GM23338 (cell line): ENCODE results near the gene PFKP. TPM values are rescaled to one million over a fixed set of nuclear protein-coding genes. Genes with fewer than 3 reads are reported as not detected.

Experiments
- ATAC-seq: fragments of 200-7000 bp; cut with Tn5 transposase; 3 replicates; pipeline ENCODE4 v1.9.1; 2020
- DNase-seq: peaks from one replicate; pipeline ENCODE4 v3.0.0-alpha.2; 2015; ENCODE audit warnings: low spot score
- H2AFZ ChIP-seq: fragments of 200-600 bp; sonication (generic); 2 replicates; pipeline ENCODE4 v1.8.0; 2016; ENCODE audit warnings: antibody characterized with exemption, mild to moderate bottlenecking, moderate library complexity
- H3F3A ChIP-seq: fragments of 200-600 bp; sonication (generic); replicated peaks from 2 replicates; pipeline ENCODE4 v1.8.0; 2017; ENCODE audit warnings: antibody characterized with exemption, mixed run types, low read depth
- H3K27ac ChIP-seq: fragments of 200-600 bp; sonication (generic); 2 replicates; pipeline ENCODE4 v1.6.1; 2016; ENCODE audit warnings: low read depth
- H3K27me3 ChIP-seq: fragments of 200-600 bp; sonication (generic); 2 replicates; pipeline ENCODE4 v1.8.0; 2016; ENCODE audit warnings: mild to moderate bottlenecking, mixed run types, moderate library complexity; ENCODE audit not compliant: insufficient read depth
- H3K36me3 ChIP-seq: fragments of 200-600 bp; sonication (generic); 2 replicates; pipeline ENCODE4 v1.8.0; 2016; ENCODE audit warnings: mild to moderate bottlenecking; ENCODE audit not compliant: insufficient read depth
- H3K4me1 ChIP-seq: fragments of 200-600 bp; sonication (generic); 2 replicates; pipeline ENCODE4 v1.8.0; 2016; ENCODE audit warnings: mild to moderate bottlenecking, moderate library complexity; ENCODE audit not compliant: insufficient read depth
- H3K4me2 ChIP-seq: fragments of 200-600 bp; sonication (generic); 2 replicates; pipeline ENCODE4 v1.7.1; 2017; ENCODE audit warnings: mixed run types
- H3K4me3 ChIP-seq: fragments of 200-600 bp; sonication (generic); 2 replicates; pipeline ENCODE4 v1.6.1; 2016; ENCODE audit warnings: mixed run types
- H3K79me2 ChIP-seq: fragments of 200-600 bp; sonication (generic); replicated peaks from 2 replicates; pipeline ENCODE4 v1.8.0; 2017; ENCODE audit warnings: mild to moderate bottlenecking; ENCODE audit not compliant: insufficient read depth
- H3K9me2 ChIP-seq: fragments of 200-600 bp; sonication (generic); 2 replicates; pipeline ENCODE4 v1.8.0; 2017; ENCODE audit not compliant: insufficient read depth
- H4K20me1 ChIP-seq: fragments of 200-600 bp; sonication (generic); replicated peaks from 2 replicates; pipeline ENCODE4 v1.8.0; 2017; ENCODE audit warnings: mild to moderate bottlenecking; ENCODE audit not compliant: insufficient read depth
- H3K27ac Mint-ChIP-seq: 2 replicates; pipeline ENCODE4 v1.8.0; 2020; ENCODE audit warnings: inconsistent platforms, mild to moderate bottlenecking, moderate library complexity, mixed read lengths
- H3K27me3 Mint-ChIP-seq: 3 replicates; pipeline ENCODE4 v1.8.0; 2022; ENCODE audit warnings: low read depth, mild to moderate bottlenecking, moderate library complexity, mixed read lengths, inconsistent platforms; ENCODE audit not compliant: insufficient read depth, poor library complexity
- H3K36me3 Mint-ChIP-seq: 3 replicates; pipeline ENCODE4 v1.8.0; 2021; ENCODE audit warnings: low read depth, mild to moderate bottlenecking, inconsistent platforms, moderate library complexity, mixed read lengths
- H3K4me1 Mint-ChIP-seq: 3 replicates; pipeline ENCODE4 v1.8.0; 2020; ENCODE audit warnings: mild to moderate bottlenecking, inconsistent platforms, mixed read lengths
- H3K4me3 Mint-ChIP-seq: 3 replicates; pipeline ENCODE4 v1.8.0; 2021; ENCODE audit warnings: moderate library complexity, mild to moderate bottlenecking, inconsistent platforms, mixed read lengths
- H3K9me3 Mint-ChIP-seq: 3 replicates; pipeline ENCODE4 v1.8.0; 2020; ENCODE audit warnings: moderate library complexity, mild to moderate bottlenecking, inconsistent platforms, mixed read lengths
- CREB1 ChIP-seq: fragments of 250-450 bp; sonication (Bioruptor Pico); IDR thresholded peaks from 2 replicates; pipeline ENCODE4 v1.5.0; 2020; ENCODE audit warnings: low read depth, mild to moderate bottlenecking, moderate library complexity
- CTCF ChIP-seq, 2 experiments: fragments of 200-600 bp in 1 of 2; sonication (generic) in 1 of 2; conservative IDR thresholded peaks; 2 replicates each; pipeline versions ENCODE4 v1.5.1 to v1.6.1; 2016 to 2017; ENCODE audit warnings: antibody characterized with exemption in 2 of 2, low read depth in 2 of 2, mild to moderate bottlenecking in 2 of 2, moderate library complexity in 1 of 2
- ETS1 ChIP-seq: IDR thresholded peaks from 2 replicates; pipeline ENCODE4 v1.6.1; 2016; ENCODE audit warnings: antibody characterized with exemption
- EZH2 ChIP-seq: fragments of 200-600 bp; sonication (generic); IDR thresholded peaks from one replicate; pipeline ENCODE4 v1.8.0; 2017; ENCODE audit warnings: antibody characterized with exemption, mild to moderate bottlenecking, low read depth; ENCODE audit not compliant: unreplicated experiment
- EZH2phosphoT487 ChIP-seq: fragments of 200-600 bp; sonication (generic); IDR thresholded peaks from one replicate; pipeline ENCODE4 v1.8.1; 2018; ENCODE audit warnings: antibody characterized with exemption; ENCODE audit not compliant: unreplicated experiment
- JUNB ChIP-seq: IDR thresholded peaks from one replicate; pipeline ENCODE4 v1.6.1; 2016; ENCODE audit warnings: antibody characterized with exemption; ENCODE audit not compliant: unreplicated experiment
- NANOG ChIP-seq: IDR thresholded peaks from 2 replicates; pipeline ENCODE4 v1.6.1; 2016; ENCODE audit warnings: antibody characterized with exemption, borderline replicate concordance
- POLR2AphosphoS5 ChIP-seq: IDR thresholded peaks from 2 replicates; pipeline ENCODE4 v1.6.1; 2016; ENCODE audit warnings: antibody characterized with exemption, low read depth
- REST ChIP-seq: IDR thresholded peaks from one replicate; pipeline ENCODE4 v1.6.1; 2018; ENCODE audit warnings: antibody characterized with exemption; ENCODE audit not compliant: unreplicated experiment
- STAT1 ChIP-seq: IDR thresholded peaks from one replicate; pipeline ENCODE4 v1.6.1; 2016; ENCODE audit warnings: antibody characterized with exemption; ENCODE audit not compliant: unreplicated experiment
- ZNF114 ChIP-seq: fragments of 250-450 bp; sonication (Bioruptor Pico); IDR thresholded peaks from 2 replicates; pipeline ENCODE4 v1.5.0; 2020; ENCODE audit warnings: mild to moderate bottlenecking, moderate library complexity
- ZNF331 ChIP-seq: fragments of 250-450 bp; sonication (Bioruptor Pico); IDR thresholded peaks from 2 replicates; pipeline ENCODE4 v1.5.0; 2020; ENCODE audit warnings: low read depth, mild to moderate bottlenecking, moderate library complexity
- polyA plus RNA-seq: library from polyadenylated mRNA; unstranded; fragments of >200 nt; fragmentation: Nextera tagmentation; extraction: Ambion mirVana; gene quantifications from 2 replicates; pipeline ENCODE4 v1.2.1, GENCODE V29; 2016
- total RNA-seq: library from RNA; depleted of rRNA; stranded (reverse); fragments of >200 nt; shearing (Covaris generic); gene quantifications from 2 replicates; pipeline ENCODE4 v1.2.3, GENCODE V29; 2014
- TF ChIP-seq, protein P1 (sequence below): fragments of 250-450 bp; sonication (Bioruptor Pico); IDR thresholded peaks from 2 replicates; pipeline ENCODE4 v1.5.0; 2020; ENCODE audit warnings: mild to moderate bottlenecking, moderate library complexity

The PFKP gene
- total and polyA plus RNA-seq, 2 experiments from 2014 or later = 56.3 to 120 TPM

DNA sequence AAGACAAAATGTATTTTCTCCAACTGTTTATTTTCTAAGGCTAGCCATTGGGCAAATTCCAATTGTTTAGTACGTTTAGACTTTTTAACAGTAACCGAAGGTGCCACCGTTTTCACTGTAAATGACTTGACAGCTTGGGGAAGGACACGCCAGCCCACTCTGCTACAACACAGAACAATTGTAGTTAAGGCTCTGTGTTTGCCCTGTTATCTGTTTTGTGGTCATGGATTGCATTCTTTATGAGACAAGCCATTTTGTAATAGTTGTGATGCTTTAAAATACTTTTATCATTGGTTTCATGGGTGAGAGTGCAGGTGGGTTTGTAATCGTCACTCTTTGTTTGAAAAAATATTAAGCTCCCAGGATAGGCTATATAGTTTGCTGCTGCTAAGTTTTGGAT lies 111.8 kb downstream of the PFKP start:
- H3K4me3 ChIP-seq = no peak overlapping the region
- no peak overlapping the region for H3K27ac ChIP-seq
- TF ChIP-seq EZH2 (no peak), ZNF331 (no peak), CREB1 (no peak), EZH2phosphoT487 (no peak), ZNF114 (CRISPR knock-in tag) (no peak), STAT1 (no peak), NANOG (no peak), POLR2AphosphoS5 (no peak), ETS1 (no peak), JUNB (no peak), CTCF (conservative IDR thresholded peaks at IDR 0.05; ENCODE audit: low read depth in 2 of 2) (no peak), REST (no peak)
- TF ChIP-seq, protein P1, sequence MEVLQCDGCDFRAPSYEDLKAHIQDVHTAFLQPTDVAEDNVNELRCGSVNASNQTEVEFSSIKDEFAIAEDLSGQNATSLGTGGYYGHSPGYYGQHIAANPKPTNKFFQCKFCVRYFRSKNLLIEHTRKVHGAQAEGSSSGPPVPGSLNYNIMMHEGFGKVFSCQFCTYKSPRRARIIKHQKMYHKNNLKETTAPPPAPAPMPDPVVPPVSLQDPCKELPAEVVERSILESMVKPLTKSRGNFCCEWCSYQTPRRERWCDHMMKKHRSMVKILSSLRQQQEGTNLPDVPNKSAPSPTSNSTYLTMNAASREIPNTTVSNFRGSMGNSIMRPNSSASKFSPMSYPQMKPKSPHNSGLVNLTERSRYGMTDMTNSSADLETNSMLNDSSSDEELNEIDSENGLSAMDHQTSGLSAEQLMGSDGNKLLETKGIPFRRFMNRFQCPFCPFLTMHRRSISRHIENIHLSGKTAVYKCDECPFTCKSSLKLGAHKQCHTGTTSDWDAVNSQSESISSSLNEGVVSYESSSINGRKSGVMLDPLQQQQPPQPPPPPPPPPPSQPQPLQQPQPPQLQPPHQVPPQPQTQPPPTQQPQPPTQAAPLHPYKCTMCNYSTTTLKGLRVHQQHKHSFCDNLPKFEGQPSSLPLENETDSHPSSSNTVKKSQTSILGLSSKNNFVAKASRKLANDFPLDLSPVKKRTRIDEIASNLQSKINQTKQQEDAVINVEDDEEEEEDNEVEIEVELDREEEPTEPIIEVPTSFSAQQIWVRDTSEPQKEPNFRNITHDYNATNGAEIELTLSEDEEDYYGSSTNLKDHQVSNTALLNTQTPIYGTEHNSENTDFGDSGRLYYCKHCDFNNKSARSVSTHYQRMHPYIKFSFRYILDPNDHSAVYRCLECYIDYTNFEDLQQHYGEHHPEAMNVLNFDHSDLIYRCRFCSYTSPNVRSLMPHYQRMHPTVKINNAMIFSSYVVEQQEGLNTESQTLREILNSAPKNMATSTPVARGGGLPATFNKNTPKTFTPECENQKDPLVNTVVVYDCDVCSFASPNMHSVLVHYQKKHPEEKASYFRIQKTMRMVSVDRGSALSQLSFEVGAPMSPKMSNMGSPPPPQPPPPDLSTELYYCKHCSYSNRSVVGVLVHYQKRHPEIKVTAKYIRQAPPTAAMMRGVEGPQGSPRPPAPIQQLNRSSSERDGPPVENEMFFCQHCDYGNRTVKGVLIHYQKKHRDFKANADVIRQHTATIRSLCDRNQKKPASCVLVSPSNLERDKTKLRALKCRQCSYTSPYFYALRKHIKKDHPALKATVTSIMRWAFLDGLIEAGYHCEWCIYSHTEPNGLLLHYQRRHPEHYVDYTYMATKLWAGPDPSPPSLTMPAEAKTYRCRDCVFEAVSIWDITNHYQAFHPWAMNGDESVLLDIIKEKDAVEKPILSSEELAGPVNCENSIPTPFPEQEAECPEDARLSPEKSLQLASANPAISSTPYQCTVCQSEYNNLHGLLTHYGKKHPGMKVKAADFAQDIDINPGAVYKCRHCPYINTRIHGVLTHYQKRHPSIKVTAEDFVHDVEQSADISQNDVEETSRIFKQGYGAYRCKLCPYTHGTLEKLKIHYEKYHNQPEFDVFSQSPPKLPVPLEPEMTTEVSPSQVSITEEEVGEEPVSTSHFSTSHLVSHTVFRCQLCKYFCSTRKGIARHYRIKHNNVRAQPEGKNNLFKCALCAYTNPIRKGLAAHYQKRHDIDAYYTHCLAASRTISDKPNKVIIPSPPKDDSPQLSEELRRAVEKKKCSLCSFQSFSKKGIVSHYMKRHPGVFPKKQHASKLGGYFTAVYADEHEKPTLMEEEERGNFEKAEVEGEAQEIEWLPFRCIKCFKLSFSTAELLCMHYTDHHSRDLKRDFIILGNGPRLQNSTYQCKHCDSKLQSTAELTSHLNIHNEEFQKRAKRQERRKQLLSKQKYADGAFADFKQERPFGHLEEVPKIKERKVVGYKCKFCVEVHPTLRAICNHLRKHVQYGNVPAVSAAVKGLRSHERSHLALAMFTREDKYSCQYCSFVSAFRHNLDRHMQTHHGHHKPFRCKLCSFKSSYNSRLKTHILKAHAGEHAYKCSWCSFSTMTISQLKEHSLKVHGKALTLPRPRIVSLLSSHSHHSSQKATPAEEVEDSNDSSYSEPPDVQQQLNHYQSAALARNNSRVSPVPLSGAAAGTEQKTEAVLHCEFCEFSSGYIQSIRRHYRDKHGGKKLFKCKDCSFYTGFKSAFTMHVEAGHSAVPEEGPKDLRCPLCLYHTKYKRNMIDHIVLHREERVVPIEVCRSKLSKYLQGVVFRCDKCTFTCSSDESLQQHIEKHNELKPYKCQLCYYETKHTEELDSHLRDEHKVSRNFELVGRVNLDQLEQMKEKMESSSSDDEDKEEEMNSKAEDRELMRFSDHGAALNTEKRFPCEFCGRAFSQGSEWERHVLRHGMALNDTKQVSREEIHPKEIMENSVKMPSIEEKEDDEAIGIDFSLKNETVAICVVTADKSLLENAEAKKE = no peak
- no peaks in the 10 kb centered on the region for H3K9me2 ChIP-seq
- no peak for DNase-seq
- H3K4me3 Mint-ChIP-seq = no peak overlapping the region
- H3K9me3 Mint-ChIP-seq = no peaks in the 10 kb centered on the region
- H3K27me3 ChIP-seq = no peaks in the 10 kb centered on the region
- peaks cover 2% of the 10 kb centered on the region for H3K27me3 Mint-ChIP-seq
- no peaks in the 10 kb centered on the region for H3K36me3 ChIP-seq
- H4K20me1 ChIP-seq = no peaks in the 10 kb centered on the region
- H3K4me1 ChIP-seq = no peaks in the 10 kb centered on the region
- no peaks in the 10 kb centered on the region for H3K36me3 Mint-ChIP-seq
- no peak for ATAC-seq
- no peak overlapping the region for H3K27ac Mint-ChIP-seq
- H3K79me2 ChIP-seq = no peaks in the 10 kb centered on the region
- no peak overlapping the region for H2AFZ ChIP-seq
- H3K4me2 ChIP-seq = no peak overlapping the region
- no peaks in the 10 kb centered on the region for H3F3A ChIP-seq
- H3K4me1 Mint-ChIP-seq = peaks cover 16% of the 10 kb centered on the region
